ENCODE results near the gene ATRX.

DNA sequence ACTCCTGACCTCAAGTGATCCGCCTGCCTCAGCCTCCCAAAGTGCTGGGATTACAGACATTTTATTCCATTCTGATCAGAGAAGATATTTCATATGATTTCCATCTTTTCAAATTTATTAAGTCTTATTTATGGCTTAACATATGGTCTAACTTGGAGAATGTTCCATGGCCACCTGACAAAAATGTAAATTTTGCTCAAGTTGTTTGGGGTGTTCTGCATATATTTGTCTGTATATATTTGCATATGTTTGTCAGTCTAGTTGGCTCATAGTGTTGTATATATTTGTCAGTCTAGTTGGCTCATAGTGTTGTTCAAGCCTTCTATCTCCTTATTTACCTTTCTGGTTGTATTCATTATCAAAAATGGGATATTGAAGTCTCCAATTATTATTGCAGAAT is 16.2 kb upstream of the ATRX start:
- TF ChIP-seq CTCF (IDR thresholded peaks at IDR 0.05; ENCODE audit: insufficient read depth, low read depth, low read length), result no peak
- no peak for TF ChIP-seq EZH2 (IDR thresholded peaks at IDR 0.05; ENCODE audit: insufficient read depth, low read length)

Data from astrocyte (in vitro differentiated cells and primary cell).